SK-N-SH (cell line): ENCODE measurements around the gene AFAP1. TPM values are rescaled to one million over a fixed set of nuclear protein-coding genes. Genes with fewer than 3 reads are reported as not detected.

Source experiments
- CTCF ChIA-PET: fragments of 300-600, 350-600 bp; formaldehyde crosslinking; extraction: SDS; loops from one replicate; lab custom pipeline; 2021; lab: Yijun Ruan, JAX
- POLR2A ChIA-PET: fragments of 350-600 bp; sonication (Branson Sonifier 250); formaldehyde crosslinking; extraction: SDS; loops from one replicate; lab custom pipeline; 2020; ENCODE audit warnings: antibody characterized with exemption, inconsistent platforms; lab: Yijun Ruan, JAX
- DNase-seq: peaks from one replicate; pipeline ENCODE4 v3.0.0; 2012
- H2AFZ ChIP-seq: fragments of 200-600 bp; sonication (generic); 2 replicates; pipeline ENCODE4 v1.8.1; 2016; ENCODE audit warnings: antibody characterized with exemption, mild to moderate bottlenecking, low read depth
- H3F3A ChIP-seq: fragments of 200-600 bp; sonication (generic); replicated peaks from 2 replicates; pipeline ENCODE3; 2016; ENCODE audit warnings: antibody characterized with exemption, mild to moderate bottlenecking; ENCODE audit not compliant: insufficient read depth
- H3K27ac ChIP-seq, 2 experiments: fragments of 200-500 bp in 1 of 2; fragments of 200-600 bp in 1 of 2; sonication (Bioruptor generic) in 1 of 2; sonication (generic), shearing (Covaris generic) in 1 of 2; 2 replicates each; pipeline versions ENCODE4 v1.5.1 to v1.6.1; 2014 to 2016; ENCODE audit warnings: low read depth in 2 of 2, inconsistent platforms in 1 of 2, low read length in 1 of 2, mild to moderate bottlenecking in 1 of 2, mixed read lengths in 1 of 2
- H3K27me3 ChIP-seq: fragments of 200-600 bp; sonication (generic), shearing (Covaris generic); 2 replicates; pipeline ENCODE4 v1.6.1; 2016; ENCODE audit warnings: mixed run types; ENCODE audit not compliant: insufficient read depth
- H3K36me3 ChIP-seq, 2 experiments: fragments of 200-500 bp in 1 of 2; fragments of 200-600 bp in 1 of 2; sonication (Bioruptor generic) in 1 of 2; sonication (generic) in 1 of 2; replicated peaks in 1 of 2; 2 replicates each; pipeline versions ENCODE3 to v1.5.1; 2014 to 2016; ENCODE audit warnings: low read length in 1 of 2, mild to moderate bottlenecking in 1 of 2; ENCODE audit not compliant: insufficient read depth in 2 of 2, control insufficient read depth in 1 of 2
- H3K4me1 ChIP-seq, 2 experiments: fragments of 200-500 bp in 1 of 2; fragments of 200-600 bp in 1 of 2; sonication (Bioruptor generic) in 1 of 2; sonication (generic), shearing (Covaris generic) in 1 of 2; 2 replicates each; pipeline versions ENCODE4 v1.5.1 to v1.6.1; 2014 to 2016; ENCODE audit warnings: low read depth in 1 of 2, low read length in 1 of 2, mixed run types in 1 of 2; ENCODE audit not compliant: insufficient read depth in 2 of 2, control insufficient read depth in 1 of 2
- H3K4me2 ChIP-seq: fragments of 200-600 bp; sonication (generic), shearing (Covaris generic); 2 replicates; pipeline ENCODE4 v1.6.1; 2017; ENCODE audit warnings: mixed run types
- H3K4me3 ChIP-seq, 2 experiments: fragments of 200-500 bp in 1 of 2; fragments of 200-600 bp in 1 of 2; sonication (Bioruptor generic) in 1 of 2; sonication (generic), shearing (Covaris generic) in 1 of 2; 2 replicates each; pipeline versions ENCODE4 v1.5.1 to v1.8.1; 2014 to 2016; ENCODE audit warnings: low read depth in 2 of 2, inconsistent platforms in 1 of 2, low read length in 1 of 2, mild to moderate bottlenecking in 1 of 2, mixed read lengths in 1 of 2, moderate library complexity in 1 of 2
- H3K79me2 ChIP-seq: fragments of 200-600 bp; sonication (generic); 2 replicates; pipeline ENCODE4 v1.8.1; 2017; ENCODE audit warnings: mild to moderate bottlenecking; ENCODE audit not compliant: insufficient read depth
- H3K9ac ChIP-seq: fragments of 200-600 bp; sonication (generic); 2 replicates; pipeline ENCODE4 v1.6.1; 2017; ENCODE audit warnings: mixed run types
- H3K9me2 ChIP-seq: fragments of 200-600 bp; sonication (generic); 2 replicates; pipeline ENCODE4 v1.6.1; 2017; ENCODE audit warnings: mixed run types
- H3K9me3 ChIP-seq: fragments of 200-600 bp; sonication (generic); 2 replicates; pipeline ENCODE4 v1.6.1; 2017; ENCODE audit warnings: mixed run types, mild to moderate bottlenecking, moderate library complexity
- H4K20me1 ChIP-seq: fragments of 200-600 bp; sonication (generic); 2 replicates; pipeline ENCODE4 v1.6.1; 2017; ENCODE audit warnings: mild to moderate bottlenecking, mixed run types; ENCODE audit not compliant: insufficient read depth
- ELF1 ChIP-seq: IDR thresholded peaks from 2 replicates; pipeline ENCODE4 v1.4.0; 2012
- EP300 ChIP-seq, 2 experiments: IDR thresholded peaks; 2 replicates each; pipeline versions ENCODE4 v1.4.0 to v1.6.1; 2012; ENCODE audit warnings: borderline replicate concordance in 1 of 2, low read depth in 1 of 2, low read length in 1 of 2
- EZH2phosphoT487 ChIP-seq: fragments of 200-600 bp; sonication (generic); IDR thresholded peaks from 2 replicates; pipeline ENCODE4 v1.6.1; 2017; ENCODE audit warnings: low read depth, mixed run types, mild to moderate bottlenecking, antibody characterized with exemption, moderate library complexity, borderline replicate concordance
- FOSL2 ChIP-seq: IDR thresholded peaks from 2 replicates; pipeline ENCODE4 v1.4.0; 2012; ENCODE audit warnings: low read depth, mild to moderate bottlenecking, moderate library complexity, borderline replicate concordance
- FOXJ3 ChIP-seq: sonication (generic); formaldehyde crosslinking; IDR thresholded peaks from 2 replicates; pipeline ENCODE4 v1.5.1; 2020; ENCODE audit warnings: mild to moderate bottlenecking, missing genetic modification reagents
- FOXM1 ChIP-seq: IDR thresholded peaks from 2 replicates; pipeline ENCODE4 v1.4.0; 2012; ENCODE audit warnings: low read depth, mild to moderate bottlenecking
- NFIC ChIP-seq: IDR thresholded peaks from 2 replicates; pipeline ENCODE4 v1.4.0; 2012; ENCODE audit warnings: borderline replicate concordance
- RAD21 ChIP-seq: IDR thresholded peaks from 2 replicates; pipeline ENCODE4 v1.6.1; 2012; ENCODE audit warnings: mild to moderate bottlenecking, low read length
- RFX5 ChIP-seq: IDR thresholded peaks from 2 replicates; pipeline ENCODE4 v1.6.1; 2012; ENCODE audit warnings: mild to moderate bottlenecking, improper control_type of control experiment, low read length
- RXRA ChIP-seq: IDR thresholded peaks from 2 replicates; pipeline ENCODE4 v1.4.0; 2012; ENCODE audit warnings: low read depth, mild to moderate bottlenecking, borderline replicate concordance
- TAF1 ChIP-seq: IDR thresholded peaks from 2 replicates; pipeline ENCODE4 v1.6.1; 2012; ENCODE audit warnings: low read depth, mild to moderate bottlenecking, low read length, moderate library complexity, borderline replicate concordance
- TCF12 ChIP-seq: IDR thresholded peaks from 2 replicates; pipeline ENCODE4 v1.4.0; 2012
- WGBS: methylation state at CpG from one replicate; pipeline ENCODE4 v1.1.6; 2017; ENCODE audit warnings: low lambda C conversion rate; 5-methylcytosine and 5-hydroxymethylcytosine counted together
- polyA plus RNA-seq, 3 experiments: library from polyadenylated mRNA; depleted of rRNA; stranded (reverse); fragments of >200 nt; gene quantifications; 2 replicates each; pipeline ENCODE4 v1.2.3, GENCODE V29; 2012
- TF ChIP-seq, protein P1 (sequence below): fragments of 200-600 bp; sonication (generic); IDR thresholded peaks from 2 replicates; pipeline ENCODE4 v1.6.1; 2017; ENCODE audit warnings: antibody characterized with exemption, mild to moderate bottlenecking, moderate library complexity
- TF ChIP-seq, protein P2 (sequence below): fragments of 150-350 bp; IDR thresholded peaks from 2 replicates; pipeline ENCODE4 v1.6.1; 2017; ENCODE audit warnings: antibody characterized with exemption, low read length, low read depth, borderline replicate concordance
- TF ChIP-seq, protein P3 (sequence below): IDR thresholded peaks from 2 replicates; pipeline ENCODE4 v1.4.0; 2012; ENCODE audit warnings: low read depth
- TF ChIP-seq, protein P4 (sequence below): IDR thresholded peaks from 2 replicates; pipeline ENCODE4 v1.4.0; 2012; ENCODE audit warnings: low read depth, borderline replicate concordance
- TF ChIP-seq, protein P5 (sequence below): IDR thresholded peaks from 2 replicates; pipeline ENCODE4 v1.4.0; 2012; ENCODE audit warnings: low read depth, borderline replicate concordance
- TF ChIP-seq, protein P6 (sequence below): fragments of 150-350 bp; IDR thresholded peaks from 2 replicates; pipeline ENCODE4 v1.6.1; 2016; ENCODE audit warnings: mild to moderate bottlenecking, low read depth, low read length

Gene AFAP1
- polyA plus RNA-seq, 1 of the 3 experiments (the other 2 are of a cell fraction), result 67.9 TPM

DNA sequence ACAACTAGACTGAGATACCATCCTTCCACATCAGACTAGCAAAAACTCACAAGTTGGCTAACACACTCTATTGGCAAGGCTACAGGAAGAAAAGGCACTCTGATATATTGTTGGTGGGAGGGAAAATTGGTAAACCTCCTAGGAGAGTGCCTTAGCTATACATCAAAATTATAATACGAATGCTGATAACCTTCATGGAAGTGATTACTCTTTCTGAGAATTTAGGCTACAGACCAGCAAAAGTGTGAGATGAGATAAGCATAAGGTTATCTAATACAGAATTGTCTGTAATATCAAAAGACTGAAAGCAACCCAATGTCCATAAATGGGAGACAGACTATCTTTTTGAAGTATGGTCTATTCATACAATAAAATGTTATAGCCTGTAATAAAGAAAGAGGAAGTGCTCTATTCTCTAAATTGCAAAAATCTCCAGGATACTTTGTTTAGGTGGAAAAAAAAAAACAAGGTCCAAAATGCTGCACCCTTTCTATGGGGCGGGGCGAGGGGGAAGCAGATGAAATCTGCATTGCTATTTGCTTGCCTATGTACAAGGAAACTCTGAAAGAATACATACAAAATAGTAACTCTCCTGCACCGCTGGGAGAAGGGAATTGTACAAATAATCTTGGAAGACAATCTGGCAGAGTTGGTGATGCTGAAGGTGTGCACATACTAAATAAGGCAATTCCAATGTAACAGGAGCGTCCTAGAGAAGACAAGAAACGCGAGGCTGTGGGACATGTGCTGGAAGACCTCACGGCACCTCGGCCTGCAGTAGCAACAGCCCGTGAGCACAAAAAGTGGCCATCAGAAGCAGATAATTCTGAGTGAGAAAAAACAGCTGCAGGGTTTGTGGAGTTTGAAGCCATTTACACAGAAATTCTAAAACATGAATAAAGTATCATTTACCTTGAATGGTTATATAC, 109.7 kb downstream of the AFAP1 start:
- CTCF ChIA-PET, result interaction anchor here (1.0 kb wide), 1 partner anchor 28 kb away, joined by 3 read pairs; no protein-coding TSS in a partner anchor
- Histone ChIP-seq H3K27ac (peak overlapping the region; percentile 80 to 99), H3K27me3 (no peaks in the 10 kb centered on the region), H3K79me2 (peaks cover 94% of the 10 kb centered on the region), H3F3A (peaks cover 66% of the 10 kb centered on the region), H4K20me1 (no peaks in the 10 kb centered on the region), H3K36me3 (peaks cover 43 to 73% of the 10 kb centered on the region in 2 experiments), H3K9me3 (no peaks in the 10 kb centered on the region), H3K4me3 (no peak overlapping the region), H3K4me1 (peaks cover 42 to 47% of the 10 kb centered on the region in 2 experiments), H3K9me2 (no peaks in the 10 kb centered on the region), H3K4me2 (peak overlapping the region; percentile 46; the same call in 1 of the 2 replicates), H2AFZ (no peak overlapping the region), H3K9ac (peak overlapping the region; percentile 67; the same call in 1 of the 2 replicates)
- 91% methylated on average over 10 of the region's 10 CpGs for WGBS
- TF ChIP-seq FOXJ3 (CRISPR knock-in tag) (no peak), FOXM1 (no peak), EP300 (IDR thresholded peaks at IDR 0.05; ENCODE audit: borderline replicate concordance in 1 of 2, low read depth in 1 of 2, low read length in 1 of 2) (no peak), RXRA (no peak), TCF12 (no peak), EZH2phosphoT487 (no peak), FOSL2 (no peak), ELF1 (no peak), NFIC (no peak), RFX5 (no peak), TAF1 (no peak), RAD21 (no peak)
- TF ChIP-seq, protein P1, sequence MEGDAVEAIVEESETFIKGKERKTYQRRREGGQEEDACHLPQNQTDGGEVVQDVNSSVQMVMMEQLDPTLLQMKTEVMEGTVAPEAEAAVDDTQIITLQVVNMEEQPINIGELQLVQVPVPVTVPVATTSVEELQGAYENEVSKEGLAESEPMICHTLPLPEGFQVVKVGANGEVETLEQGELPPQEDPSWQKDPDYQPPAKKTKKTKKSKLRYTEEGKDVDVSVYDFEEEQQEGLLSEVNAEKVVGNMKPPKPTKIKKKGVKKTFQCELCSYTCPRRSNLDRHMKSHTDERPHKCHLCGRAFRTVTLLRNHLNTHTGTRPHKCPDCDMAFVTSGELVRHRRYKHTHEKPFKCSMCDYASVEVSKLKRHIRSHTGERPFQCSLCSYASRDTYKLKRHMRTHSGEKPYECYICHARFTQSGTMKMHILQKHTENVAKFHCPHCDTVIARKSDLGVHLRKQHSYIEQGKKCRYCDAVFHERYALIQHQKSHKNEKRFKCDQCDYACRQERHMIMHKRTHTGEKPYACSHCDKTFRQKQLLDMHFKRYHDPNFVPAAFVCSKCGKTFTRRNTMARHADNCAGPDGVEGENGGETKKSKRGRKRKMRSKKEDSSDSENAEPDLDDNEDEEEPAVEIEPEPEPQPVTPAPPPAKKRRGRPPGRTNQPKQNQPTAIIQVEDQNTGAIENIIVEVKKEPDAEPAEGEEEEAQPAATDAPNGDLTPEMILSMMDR, result no peak
- TF ChIP-seq, protein P2, sequence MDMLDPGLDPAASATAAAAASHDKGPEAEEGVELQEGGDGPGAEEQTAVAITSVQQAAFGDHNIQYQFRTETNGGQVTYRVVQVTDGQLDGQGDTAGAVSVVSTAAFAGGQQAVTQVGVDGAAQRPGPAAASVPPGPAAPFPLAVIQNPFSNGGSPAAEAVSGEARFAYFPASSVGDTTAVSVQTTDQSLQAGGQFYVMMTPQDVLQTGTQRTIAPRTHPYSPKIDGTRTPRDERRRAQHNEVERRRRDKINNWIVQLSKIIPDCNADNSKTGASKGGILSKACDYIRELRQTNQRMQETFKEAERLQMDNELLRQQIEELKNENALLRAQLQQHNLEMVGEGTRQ, result no peak
- TF ChIP-seq, protein P3, sequence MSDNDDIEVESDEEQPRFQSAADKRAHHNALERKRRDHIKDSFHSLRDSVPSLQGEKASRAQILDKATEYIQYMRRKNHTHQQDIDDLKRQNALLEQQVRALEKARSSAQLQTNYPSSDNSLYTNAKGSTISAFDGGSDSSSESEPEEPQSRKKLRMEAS, result no peak
- TF ChIP-seq, protein P4, sequence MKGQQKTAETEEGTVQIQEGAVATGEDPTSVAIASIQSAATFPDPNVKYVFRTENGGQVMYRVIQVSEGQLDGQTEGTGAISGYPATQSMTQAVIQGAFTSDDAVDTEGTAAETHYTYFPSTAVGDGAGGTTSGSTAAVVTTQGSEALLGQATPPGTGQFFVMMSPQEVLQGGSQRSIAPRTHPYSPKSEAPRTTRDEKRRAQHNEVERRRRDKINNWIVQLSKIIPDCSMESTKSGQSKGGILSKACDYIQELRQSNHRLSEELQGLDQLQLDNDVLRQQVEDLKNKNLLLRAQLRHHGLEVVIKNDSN, result no peak
- TF ChIP-seq, protein P5, sequence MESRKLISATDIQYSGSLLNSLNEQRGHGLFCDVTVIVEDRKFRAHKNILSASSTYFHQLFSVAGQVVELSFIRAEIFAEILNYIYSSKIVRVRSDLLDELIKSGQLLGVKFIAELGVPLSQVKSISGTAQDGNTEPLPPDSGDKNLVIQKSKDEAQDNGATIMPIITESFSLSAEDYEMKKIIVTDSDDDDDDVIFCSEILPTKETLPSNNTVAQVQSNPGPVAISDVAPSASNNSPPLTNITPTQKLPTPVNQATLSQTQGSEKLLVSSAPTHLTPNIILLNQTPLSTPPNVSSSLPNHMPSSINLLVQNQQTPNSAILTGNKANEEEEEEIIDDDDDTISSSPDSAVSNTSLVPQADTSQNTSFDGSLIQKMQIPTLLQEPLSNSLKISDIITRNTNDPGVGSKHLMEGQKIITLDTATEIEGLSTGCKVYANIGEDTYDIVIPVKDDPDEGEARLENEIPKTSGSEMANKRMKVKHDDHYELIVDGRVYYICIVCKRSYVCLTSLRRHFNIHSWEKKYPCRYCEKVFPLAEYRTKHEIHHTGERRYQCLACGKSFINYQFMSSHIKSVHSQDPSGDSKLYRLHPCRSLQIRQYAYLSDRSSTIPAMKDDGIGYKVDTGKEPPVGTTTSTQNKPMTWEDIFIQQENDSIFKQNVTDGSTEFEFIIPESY, result no peak
- TF ChIP-seq, protein P6, sequence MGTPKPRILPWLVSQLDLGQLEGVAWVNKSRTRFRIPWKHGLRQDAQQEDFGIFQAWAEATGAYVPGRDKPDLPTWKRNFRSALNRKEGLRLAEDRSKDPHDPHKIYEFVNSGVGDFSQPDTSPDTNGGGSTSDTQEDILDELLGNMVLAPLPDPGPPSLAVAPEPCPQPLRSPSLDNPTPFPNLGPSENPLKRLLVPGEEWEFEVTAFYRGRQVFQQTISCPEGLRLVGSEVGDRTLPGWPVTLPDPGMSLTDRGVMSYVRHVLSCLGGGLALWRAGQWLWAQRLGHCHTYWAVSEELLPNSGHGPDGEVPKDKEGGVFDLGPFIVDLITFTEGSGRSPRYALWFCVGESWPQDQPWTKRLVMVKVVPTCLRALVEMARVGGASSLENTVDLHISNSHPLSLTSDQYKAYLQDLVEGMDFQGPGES, result no peak
- DNase-seq, result no peak
- POLR2A ChIA-PET, result no interaction called here
